Measurements from ENCODE around the gene NBPF3.

The NBPF3 gene

GRCh38 chr1:21532992-21533534 lies 93.1 kb downstream of the NBPF3 start:
- DNase-seq (ENCODE audit: low read depth in 2 of 2) = no peak
- H3K4me3 ChIP-seq (replicated peaks in 1 of 2; ENCODE audit: low read depth in 2 of 2, low read length in 2 of 2) = no peak overlapping the region
- TF ChIP-seq CTCF (IDR thresholded peaks at IDR 0.05; ENCODE audit: low read depth, low read length) = no peak

GRCh38 chr1:21534146-21534545 lies 94.2 kb downstream of the NBPF3 start:
- TF ChIP-seq CTCF (IDR thresholded peaks at IDR 0.05; ENCODE audit: low read depth, low read length) = no peak
- DNase-seq (ENCODE audit: low read depth in 2 of 2) = no peak
- no peak overlapping the region for H3K4me3 ChIP-seq (replicated peaks in 1 of 2; ENCODE audit: low read depth in 2 of 2, low read length in 2 of 2)

Data from cardiac fibroblast (primary cell).